OCI-LY1 (cell line): Measurements from ENCODE around the gene LDLRAD3.

Source experiments
- H2AFZ ChIP-seq: fragments of 200-600 bp; sonication (generic), shearing (Covaris generic); 2 replicates; pipeline ENCODE4 v1.6.0; 2014; ENCODE audit warnings: antibody characterized with exemption, mild to moderate bottlenecking, low read length
- H3F3A ChIP-seq: fragments of 200-600 bp; sonication (generic), shearing (Covaris generic); 2 replicates; pipeline ENCODE4 v1.6.0; 2014; ENCODE audit warnings: mild to moderate bottlenecking, antibody characterized with exemption, low read length, moderate library complexity; ENCODE audit not compliant: insufficient read depth
- H3K27ac ChIP-seq: fragments of 200-600 bp; sonication (generic); 2 replicates; pipeline ENCODE4 v1.5.1; 2014; ENCODE audit warnings: low read length, mixed run types, mild to moderate bottlenecking, low read depth; ENCODE audit not compliant: poor library complexity, severe bottlenecking
- H3K27me3 ChIP-seq: fragments of 200-600 bp; sonication (generic); 2 replicates; pipeline ENCODE4 v1.6.0; 2014; ENCODE audit warnings: antibody characterized with exemption, mild to moderate bottlenecking, low read length, moderate library complexity; ENCODE audit not compliant: insufficient read depth
- H3K36me3 ChIP-seq: fragments of 200-600 bp; sonication (generic); 2 replicates; pipeline ENCODE4 v1.6.1; 2014; ENCODE audit warnings: mild to moderate bottlenecking, antibody characterized with exemption, low read length, moderate library complexity, mixed read lengths; ENCODE audit not compliant: insufficient read depth
- H3K4me1 ChIP-seq: fragments of 200-600 bp; sonication (generic); 2 replicates; pipeline ENCODE4 v1.5.1; 2014; ENCODE audit warnings: mild to moderate bottlenecking, low read length, moderate library complexity; ENCODE audit not compliant: insufficient read depth, severe bottlenecking
- H3K4me2 ChIP-seq: fragments of 200-600 bp; sonication (generic), shearing (Covaris generic); 2 replicates; pipeline ENCODE4 v1.6.1; 2014; ENCODE audit warnings: low read length
- H3K4me3 ChIP-seq: fragments of 200-600 bp; sonication (generic); 2 replicates; pipeline ENCODE4 v1.5.1; 2014; ENCODE audit warnings: low read length, low read depth, mild to moderate bottlenecking, mixed read lengths; ENCODE audit not compliant: poor library complexity, severe bottlenecking
- H3K79me2 ChIP-seq: fragments of 200-600 bp; shearing (Covaris generic); 2 replicates; pipeline ENCODE4 v1.6.1; 2016; ENCODE audit warnings: mixed run types, low read length, mixed read lengths; ENCODE audit not compliant: insufficient read depth
- H3K9ac ChIP-seq: fragments of 200-600 bp; sonication (generic), shearing (Covaris generic); 2 replicates; pipeline ENCODE4 v1.6.1; 2014; ENCODE audit warnings: mild to moderate bottlenecking, low read length, mixed read lengths
- H3K9me2 ChIP-seq: fragments of 200-600 bp; sonication (generic), shearing (Covaris generic); 2 replicates; pipeline ENCODE4 v1.6.1; 2014; ENCODE audit warnings: low read depth, mild to moderate bottlenecking, low read length, mixed read lengths
- H3K9me3 ChIP-seq: fragments of 200-600 bp; shearing (Covaris generic); 2 replicates; pipeline ENCODE4 v1.6.1; 2014; ENCODE audit warnings: low read length, mixed read lengths
- H4K20me1 ChIP-seq: fragments of 200-600 bp; sonication (generic), shearing (Covaris generic); 2 replicates; pipeline ENCODE4 v1.6.0; 2016; ENCODE audit warnings: mild to moderate bottlenecking, low read length; ENCODE audit not compliant: insufficient read depth
- CTCF ChIP-seq: fragments of 200-600 bp; sonication (generic), shearing (Covaris generic); IDR thresholded peaks from 2 replicates; pipeline ENCODE4 v1.5.1; 2017; ENCODE audit warnings: mild to moderate bottlenecking, antibody characterized with exemption, low read length, moderate library complexity, mixed read lengths
- EZH2 ChIP-seq: fragments of 200-600 bp; sonication (generic), shearing (Covaris generic); IDR thresholded peaks from 2 replicates; pipeline ENCODE4 v1.8.0; 2017; ENCODE audit warnings: borderline replicate concordance, mixed run types, mild to moderate bottlenecking, antibody characterized with exemption, low read length, moderate library complexity, mixed read lengths

The LDLRAD3 gene

GRCh38 chr11:36092314-36093030, 148.6 kb downstream of the LDLRAD3 start:
- Histone ChIP-seq H3K27ac (no peak overlapping the region), H3K79me2 (no peaks in the 10 kb centered on the region), H3F3A (no peaks in the 10 kb centered on the region), H3K9me2 (no peaks in the 10 kb centered on the region), H3K9ac (no peak overlapping the region), H3K36me3 (no peaks in the 10 kb centered on the region), H3K27me3 (no peaks in the 10 kb centered on the region), H4K20me1 (no peaks in the 10 kb centered on the region), H3K9me3 (no peaks in the 10 kb centered on the region), H3K4me1 (no peaks in the 10 kb centered on the region), H2AFZ (no peak overlapping the region), H3K4me2 (no peak overlapping the region), H3K4me3 (no peak overlapping the region)
- no peak for TF ChIP-seq CTCF
- TF ChIP-seq EZH2, result no peak

- Histone ChIP-seq H3K9ac (no peak overlapping the region), H2AFZ (no peak overlapping the region), H3K36me3 (no peaks in the 10 kb centered on the region), H3K27ac (no peak overlapping the region), H3K27me3 (no peaks in the 10 kb centered on the region), H4K20me1 (no peaks in the 10 kb centered on the region), H3K4me1 (no peaks in the 10 kb centered on the region), H3K4me3 (no peak overlapping the region), H3K4me2 (no peak overlapping the region), H3K9me2 (no peaks in the 10 kb centered on the region), H3K9me3 (no peaks in the 10 kb centered on the region), H3K79me2 (no peaks in the 10 kb centered on the region), H3F3A (no peaks in the 10 kb centered on the region)
- TF ChIP-seq CTCF (no peak), EZH2 (no peak)
Measured at GRCh38 chr11:36093548-36093947, 149.7 kb downstream of the LDLRAD3 start.

GRCh38 chr11:36094164-36094563, 150.3 kb downstream of the LDLRAD3 start:
- Histone ChIP-seq H3K79me2 (no peaks in the 10 kb centered on the region), H3K4me2 (no peak overlapping the region), H3K9me3 (no peaks in the 10 kb centered on the region), H3F3A (no peaks in the 10 kb centered on the region), H3K4me1 (no peaks in the 10 kb centered on the region), H4K20me1 (no peaks in the 10 kb centered on the region), H3K9me2 (no peaks in the 10 kb centered on the region), H3K27ac (no peak overlapping the region), H3K36me3 (no peaks in the 10 kb centered on the region), H3K9ac (no peak overlapping the region), H3K4me3 (no peak overlapping the region), H3K27me3 (no peaks in the 10 kb centered on the region), H2AFZ (no peak overlapping the region)
- TF ChIP-seq EZH2 (no peak), CTCF (no peak)
